MM.1S (cell line): ENCODE data around the gene DNPEP.

Experiments used
- DNase-seq: peaks from one replicate; pipeline ENCODE4 v3.0.0-alpha.2; 2015
- H2AFZ ChIP-seq: fragments of 300-600 bp; sonication (generic); 2 replicates; pipeline ENCODE4 v1.6.0; 2016; ENCODE audit warnings: antibody characterized with exemption, low read length
- H3F3A ChIP-seq: fragments of 300-600 bp; sonication (generic); 2 replicates; pipeline ENCODE4 v1.6.1; 2016; ENCODE audit warnings: mild to moderate bottlenecking, antibody characterized with exemption, low read length, moderate library complexity, mixed read lengths; ENCODE audit not compliant: insufficient read depth
- H3K27ac ChIP-seq: fragments of 300-600 bp; sonication (generic); 2 replicates; pipeline ENCODE4 v1.5.1; 2016; ENCODE audit warnings: mild to moderate bottlenecking, low read length
- H3K27me3 ChIP-seq: fragments of 300-600 bp; sonication (generic); replicated peaks from 2 replicates; pipeline ENCODE4 v1.6.0; 2016; ENCODE audit warnings: low read length; ENCODE audit not compliant: insufficient read depth
- H3K36me3 ChIP-seq: fragments of 300-600 bp; sonication (generic); replicated peaks from 2 replicates; pipeline ENCODE4 v1.6.1; 2016; ENCODE audit warnings: mild to moderate bottlenecking, low read length, mixed read lengths; ENCODE audit not compliant: insufficient read depth
- H3K4me1 ChIP-seq: fragments of 300-600 bp; sonication (generic); 2 replicates; pipeline ENCODE4 v1.6.1; 2016; ENCODE audit warnings: low read length, mixed read lengths
- H3K4me2 ChIP-seq: fragments of 300-600 bp; sonication (generic); 2 replicates; pipeline ENCODE4 v1.6.0; 2016; ENCODE audit warnings: low read depth, low read length
- H3K4me3 ChIP-seq: fragments of 300-600 bp; sonication (generic); 2 replicates; pipeline ENCODE4 v1.5.1; 2016; ENCODE audit warnings: low read length, mixed read lengths
- H3K79me2 ChIP-seq: fragments of 300-600 bp; sonication (generic); 2 replicates; pipeline ENCODE4 v1.6.1; 2016; ENCODE audit warnings: mixed run types, low read length, mixed read lengths
- H3K9ac ChIP-seq: fragments of 300-600 bp; sonication (generic); 2 replicates; pipeline ENCODE4 v1.6.1; 2016; ENCODE audit warnings: low read length, mixed read lengths
- H3K9me2 ChIP-seq: fragments of 300-600 bp; sonication (generic); replicated peaks from 2 replicates; pipeline ENCODE4 v1.6.1; 2016; ENCODE audit warnings: mild to moderate bottlenecking, low read length, mixed read lengths; ENCODE audit not compliant: insufficient read depth
- H3K9me3 ChIP-seq: fragments of 300-600 bp; sonication (generic); replicated peaks from 2 replicates; pipeline ENCODE4 v1.6.1; 2016; ENCODE audit warnings: mild to moderate bottlenecking, low read length, mixed read lengths; ENCODE audit not compliant: insufficient read depth
- H4K20me1 ChIP-seq: fragments of 300-600 bp; sonication (generic); 2 replicates; pipeline ENCODE4 v1.6.1; 2016; ENCODE audit warnings: mild to moderate bottlenecking, low read length, moderate library complexity, mixed read lengths; ENCODE audit not compliant: insufficient read depth
- EZH2 ChIP-seq: fragments of 300-600 bp; sonication (generic); optimal IDR thresholded peaks from 2 replicates; pipeline ENCODE3; 2017; ENCODE audit warnings: low read depth, mild to moderate bottlenecking, antibody characterized with exemption, low read length, mixed read lengths
- EZH2phosphoT487 ChIP-seq: fragments of 300-600 bp; sonication (generic); IDR thresholded peaks from 2 replicates; pipeline ENCODE4 v1.6.1; 2018; ENCODE audit warnings: antibody characterized with exemption, low read length
- TF ChIP-seq, protein P1 (sequence below): fragments of 300-600 bp; sonication (generic); IDR thresholded peaks from 2 replicates; pipeline ENCODE4 v1.5.1; 2016; ENCODE audit warnings: antibody characterized with exemption, low read length, mixed read lengths

Gene DNPEP

DNA sequence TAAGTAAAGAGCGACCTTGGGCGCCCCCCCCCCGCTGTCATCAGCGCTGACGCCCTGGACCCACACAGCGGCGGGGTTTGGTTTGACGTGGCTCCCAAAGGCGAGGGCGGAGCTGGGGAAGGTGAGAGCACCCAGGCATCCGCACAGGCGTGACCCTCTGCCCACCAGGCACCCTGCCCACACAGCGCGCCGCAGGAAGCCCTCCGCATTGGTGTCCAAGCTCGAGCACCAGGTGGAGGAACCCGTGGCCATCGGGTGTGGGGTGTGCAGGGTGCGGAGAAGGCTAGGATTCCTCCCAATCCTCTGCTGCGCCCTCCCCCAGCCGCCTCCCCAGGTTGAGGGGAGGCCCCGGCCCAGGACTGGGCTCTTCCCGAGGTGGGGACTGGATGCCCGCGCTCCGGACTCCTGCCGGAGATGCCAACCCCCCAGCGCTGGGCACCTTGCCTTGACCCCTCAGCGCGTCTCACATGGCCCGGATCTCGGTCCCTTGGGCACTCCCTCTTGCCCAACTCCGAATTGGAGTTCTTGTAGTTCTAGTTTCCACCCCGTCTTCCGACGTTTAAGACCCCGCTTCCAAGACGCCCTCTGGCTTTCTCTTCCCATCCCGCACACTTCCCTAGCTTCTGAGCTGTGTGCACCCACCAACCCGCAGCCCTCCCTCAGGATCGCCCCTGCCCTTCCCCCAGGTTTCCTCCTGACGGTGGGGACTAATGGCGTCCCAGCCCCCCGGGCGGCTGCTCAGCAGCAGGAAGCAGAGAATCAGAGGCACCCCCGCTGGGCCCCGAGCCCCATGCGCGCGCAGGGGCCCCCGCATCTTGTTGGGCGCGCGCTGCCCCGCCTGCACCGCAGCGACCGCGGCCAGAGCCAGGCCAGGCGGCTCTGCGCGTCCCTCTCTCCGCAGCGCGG lies 29.3 kb downstream of the DNPEP start:
- Histone ChIP-seq H3K27ac (no peak overlapping the region), H2AFZ (no peak overlapping the region), H4K20me1 (no peaks in the 10 kb centered on the region), H3K4me3 (no peak overlapping the region), H3K9me2 (no peaks in the 10 kb centered on the region), H3K79me2 (no peaks in the 10 kb centered on the region), H3K36me3 (no peaks in the 10 kb centered on the region), H3K9me3 (no peaks in the 10 kb centered on the region), H3K4me1 (peaks cover 14% of the 10 kb centered on the region), H3K4me2 (no peak overlapping the region), H3F3A (peaks cover 7% of the 10 kb centered on the region), H3K9ac (no peak overlapping the region), H3K27me3 (peaks cover 10% of the 10 kb centered on the region; the same call in 1 of the 2 replicates)
- TF ChIP-seq EZH2 = no peak
- TF ChIP-seq, protein P1, sequence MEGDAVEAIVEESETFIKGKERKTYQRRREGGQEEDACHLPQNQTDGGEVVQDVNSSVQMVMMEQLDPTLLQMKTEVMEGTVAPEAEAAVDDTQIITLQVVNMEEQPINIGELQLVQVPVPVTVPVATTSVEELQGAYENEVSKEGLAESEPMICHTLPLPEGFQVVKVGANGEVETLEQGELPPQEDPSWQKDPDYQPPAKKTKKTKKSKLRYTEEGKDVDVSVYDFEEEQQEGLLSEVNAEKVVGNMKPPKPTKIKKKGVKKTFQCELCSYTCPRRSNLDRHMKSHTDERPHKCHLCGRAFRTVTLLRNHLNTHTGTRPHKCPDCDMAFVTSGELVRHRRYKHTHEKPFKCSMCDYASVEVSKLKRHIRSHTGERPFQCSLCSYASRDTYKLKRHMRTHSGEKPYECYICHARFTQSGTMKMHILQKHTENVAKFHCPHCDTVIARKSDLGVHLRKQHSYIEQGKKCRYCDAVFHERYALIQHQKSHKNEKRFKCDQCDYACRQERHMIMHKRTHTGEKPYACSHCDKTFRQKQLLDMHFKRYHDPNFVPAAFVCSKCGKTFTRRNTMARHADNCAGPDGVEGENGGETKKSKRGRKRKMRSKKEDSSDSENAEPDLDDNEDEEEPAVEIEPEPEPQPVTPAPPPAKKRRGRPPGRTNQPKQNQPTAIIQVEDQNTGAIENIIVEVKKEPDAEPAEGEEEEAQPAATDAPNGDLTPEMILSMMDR = no peak
- no peak for DNase-seq

DNA sequence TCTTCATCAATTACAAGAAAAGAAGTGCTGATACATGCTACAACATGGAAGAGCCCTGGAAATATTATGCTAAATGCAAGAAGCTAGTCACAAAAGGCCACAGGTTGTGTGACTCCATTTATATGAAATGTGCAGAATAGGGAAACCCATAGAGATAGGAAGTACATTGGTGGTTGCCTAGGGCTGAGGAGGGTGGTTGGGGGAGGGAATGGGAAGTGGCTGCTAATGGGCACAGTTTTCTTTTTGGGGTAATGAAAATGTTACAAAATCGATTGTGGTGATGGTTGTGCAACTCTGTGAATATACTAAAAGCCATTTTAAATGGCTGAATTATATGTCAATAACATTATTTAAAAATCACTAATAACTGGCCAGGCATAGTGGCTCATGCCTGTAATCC lies 30.9 kb downstream of the DNPEP start:
- H4K20me1 ChIP-seq = no peaks in the 10 kb centered on the region
- no peaks in the 10 kb centered on the region for H3K79me2 ChIP-seq
- H3K4me3 ChIP-seq = no peak overlapping the region
- no peak overlapping the region for H3K27ac ChIP-seq
- H3K9me3 ChIP-seq = no peaks in the 10 kb centered on the region
- no peak overlapping the region for H3K9ac ChIP-seq
- H3F3A ChIP-seq = no peaks in the 10 kb centered on the region
- DNase-seq = no peak
- no peaks in the 10 kb centered on the region for H3K4me1 ChIP-seq
- H3K36me3 ChIP-seq = no peaks in the 10 kb centered on the region
- H3K9me2 ChIP-seq = no peaks in the 10 kb centered on the region
- no peak overlapping the region for H2AFZ ChIP-seq
- H3K27me3 ChIP-seq = peaks cover 10% of the 10 kb centered on the region; the same call in 1 of the 2 replicates
- H3K4me2 ChIP-seq = no peak overlapping the region
- TF ChIP-seq, protein P1 = no peak
- no peak for TF ChIP-seq EZH2
- no peak for TF ChIP-seq EZH2phosphoT487

DNA sequence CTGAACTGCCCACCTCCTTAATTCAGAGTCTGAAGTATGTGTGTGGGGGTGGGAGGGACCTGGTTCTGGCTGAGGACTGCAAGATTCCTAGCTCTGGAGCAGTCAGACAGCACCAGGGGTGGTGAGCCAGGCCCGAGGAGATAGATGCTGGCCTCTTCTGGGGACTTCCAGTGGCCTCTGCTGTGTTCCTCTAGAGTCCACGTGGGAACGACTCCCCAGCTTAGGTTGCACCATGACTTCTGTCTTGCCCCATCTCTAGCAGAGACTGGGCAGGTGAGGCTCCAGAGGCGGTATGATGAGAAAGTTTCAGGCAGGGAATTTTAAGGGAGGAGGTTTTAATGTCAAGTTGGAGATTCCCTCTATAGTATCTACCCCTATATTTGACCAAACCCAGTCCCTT lies 33.1 kb downstream of the DNPEP start:
- H3K27me3 ChIP-seq = peaks cover 16% of the 10 kb centered on the region
- H3K9ac ChIP-seq = no peak overlapping the region
- TF ChIP-seq EZH2phosphoT487 (no peak), EZH2 (no peak)
- TF ChIP-seq, protein P1 = no peak
- no peaks in the 10 kb centered on the region for H3K9me2 ChIP-seq
- no peaks in the 10 kb centered on the region for H3F3A ChIP-seq
- no peaks in the 10 kb centered on the region for H3K9me3 ChIP-seq
- no peak overlapping the region for H2AFZ ChIP-seq
- no peaks in the 10 kb centered on the region for H3K79me2 ChIP-seq
- no peak overlapping the region for H3K4me2 ChIP-seq
- no peak overlapping the region for H3K4me3 ChIP-seq
- H3K27ac ChIP-seq = no peak overlapping the region
- no peaks in the 10 kb centered on the region for H4K20me1 ChIP-seq
- H3K36me3 ChIP-seq = no peaks in the 10 kb centered on the region
- no peaks in the 10 kb centered on the region for H3K4me1 ChIP-seq
- DNase-seq = no peak
